Fibroblast of upper back skin (primary cell): ENCODE results near the gene ENTREP1.
"Not testable (repeated sequence)": the region's sequence is repeated elsewhere in the genome, so short reads cannot be mapped to it uniquely, and the experiment has no call there.

Source experiments
- DNase-seq: peaks from one replicate; pipeline ENCODE4 v3.0.0-alpha.2; 2013

ENTREP1 gene

GRCh38 chr9:69420611-69421270 lies 95.7 kb downstream of the ENTREP1 start:
- no peak for DNase-seq

GRCh38 chr9:69421908-69422801 lies 97.1 kb downstream of the ENTREP1 start:
- peak; percentile 61 for DNase-seq

GRCh38 chr9:69425136-69425801 lies 100.3 kb downstream of the ENTREP1 start:
- DNase-seq, result no peak

- no peak for DNase-seq
Measured at GRCh38 chr9:69427286-69427685, 102.3 kb downstream of the ENTREP1 start.

GRCh38 chr9:69428017-69428785 lies 103.2 kb downstream of the ENTREP1 start:
- DNase-seq, result no peak

- DNase-seq, result no peak
Measured at GRCh38 chr9:69429281-69429680, 104.3 kb downstream of the ENTREP1 start.

GRCh38 chr9:69430206-69430605 lies 105.2 kb downstream of the ENTREP1 start:
- no peak for DNase-seq

GRCh38 chr9:69431203-69431602 lies 106.2 kb downstream of the ENTREP1 start:
- no peak for DNase-seq

- no peak for DNase-seq
Measured at GRCh38 chr9:69431777-69432176, 106.8 kb downstream of the ENTREP1 start.

GRCh38 chr9:69432623-69433022 lies 107.6 kb downstream of the ENTREP1 start:
- DNase-seq, result no peak

- peak; percentile 46 for DNase-seq
Measured at GRCh38 chr9:69433392-69433791, 108.4 kb downstream of the ENTREP1 start.

- DNase-seq, result no peak
Measured at GRCh38 chr9:69433968-69434367, 109.0 kb downstream of the ENTREP1 start.

- not testable (repeated sequence) for DNase-seq
Measured at GRCh38 chr9:69439654-69440053, 114.6 kb downstream of the ENTREP1 start.

- DNase-seq, result not testable (repeated sequence)
Measured at GRCh38 chr9:69440254-69440955, 115.4 kb downstream of the ENTREP1 start.
